H9 (cell line): Measurements from ENCODE around the gene SIGLEC11. TPM values are rescaled to one million over a fixed set of nuclear protein-coding genes. Genes with fewer than 3 reads are reported as not detected.

Experiments
- DNase-seq: peaks from one replicate; pipeline ENCODE4 v3.0.0-alpha.2; 2017
- H2AFZ ChIP-seq: one replicate; pipeline ENCODE4 v1.6.1; 2013; ENCODE audit warnings: mild to moderate bottlenecking, low read length, control low read depth, moderate library complexity
- H2AK5ac ChIP-seq: 2 replicates; pipeline ENCODE4 v1.6.1; 2013; ENCODE audit warnings: low read length, control low read depth, mixed read lengths; ENCODE audit not compliant: insufficient read length
- H2BK120ac ChIP-seq: one replicate; pipeline ENCODE4 v1.6.1; 2013; ENCODE audit warnings: low read depth, mild to moderate bottlenecking, low read length, control low read depth, inconsistent platforms; ENCODE audit not compliant: poor library complexity, severe bottlenecking
- H2BK12ac ChIP-seq: 2 replicates; pipeline ENCODE4 v1.6.1; 2013; ENCODE audit warnings: low read length, control low read depth, mixed read lengths, low read depth; ENCODE audit not compliant: insufficient read length
- H2BK15ac ChIP-seq: 2 replicates; pipeline ENCODE4 v1.6.1; 2013; ENCODE audit warnings: low read depth, low read length, control low read depth
- H2BK20ac ChIP-seq: one replicate; pipeline ENCODE4 v1.6.1; 2013; ENCODE audit warnings: low read depth, mild to moderate bottlenecking, low read length, control low read depth, inconsistent platforms; ENCODE audit not compliant: poor library complexity, severe bottlenecking
- H2BK5ac ChIP-seq: 2 replicates; pipeline ENCODE4 v1.6.1; 2013; ENCODE audit warnings: low read length, control low read depth, mixed read lengths; ENCODE audit not compliant: insufficient read length
- H3K14ac ChIP-seq: 2 replicates; pipeline ENCODE4 v1.6.1; 2013; ENCODE audit warnings: low read length, control low read depth; ENCODE audit not compliant: insufficient read depth
- H3K18ac ChIP-seq: 2 replicates; pipeline ENCODE4 v1.6.1; 2013; ENCODE audit warnings: low read depth, mild to moderate bottlenecking, mixed read lengths, low read length, control low read depth; ENCODE audit not compliant: insufficient read length
- H3K23ac ChIP-seq: 2 replicates; pipeline ENCODE4 v1.6.1; 2013; ENCODE audit warnings: low read length, control low read depth, mixed read lengths, low read depth; ENCODE audit not compliant: insufficient read length
- H3K23me2 ChIP-seq: 2 replicates; pipeline ENCODE4 v1.6.1; 2013; ENCODE audit warnings: low read depth, mild to moderate bottlenecking, mixed read lengths, low read length, control low read depth; ENCODE audit not compliant: insufficient read length, poor library complexity, severe bottlenecking
- H3K27ac ChIP-seq: 2 replicates; pipeline ENCODE4 v1.5.1; 2013; ENCODE audit warnings: low read length, control low read depth, mixed read lengths, low read depth; ENCODE audit not compliant: insufficient read length
- H3K27me3 ChIP-seq: 2 replicates; pipeline ENCODE4 v1.6.1; 2013; ENCODE audit warnings: low read length, control low read depth, inconsistent platforms; ENCODE audit not compliant: insufficient read depth
- H3K4ac ChIP-seq: 2 replicates; pipeline ENCODE4 v1.6.1; 2013; ENCODE audit warnings: low read depth, mild to moderate bottlenecking, control low read depth, inconsistent platforms, low read length, moderate library complexity
- H3K4me1 ChIP-seq: 2 replicates; pipeline ENCODE4 v1.6.1; 2013; ENCODE audit warnings: low read length, control low read depth, inconsistent platforms; ENCODE audit not compliant: insufficient read depth
- H3K4me2 ChIP-seq: 2 replicates; pipeline ENCODE4 v1.6.1; 2013; ENCODE audit warnings: low read length, control low read depth, mixed read lengths; ENCODE audit not compliant: insufficient read length, insufficient read depth
- H3K56ac ChIP-seq: 2 replicates; pipeline ENCODE4 v1.6.1; 2013; ENCODE audit warnings: low read depth, mild to moderate bottlenecking, mixed read lengths, low read length, control low read depth; ENCODE audit not compliant: insufficient read length
- H3K79me1 ChIP-seq: 2 replicates; pipeline ENCODE4 v1.6.1; 2013; ENCODE audit warnings: low read depth, mild to moderate bottlenecking, moderate library complexity, low read length, control low read depth, inconsistent platforms; ENCODE audit not compliant: insufficient read depth, poor library complexity, severe bottlenecking
- H3K79me2 ChIP-seq: 2 replicates; pipeline ENCODE4 v1.6.1; 2013; ENCODE audit warnings: low read length, control low read depth, inconsistent platforms; ENCODE audit not compliant: insufficient read depth
- H3K9ac ChIP-seq: 2 replicates; pipeline ENCODE4 v1.6.1; 2013; ENCODE audit warnings: low read length, control low read depth, mixed read lengths; ENCODE audit not compliant: insufficient read length; ENCODE audit errors: extremely low read depth
- H3K9me3 ChIP-seq: one replicate; pipeline ENCODE4 v1.6.1; 2013; ENCODE audit warnings: low read depth, low read length, inconsistent platforms; ENCODE audit not compliant: control insufficient read depth
- H3T11ph ChIP-seq: one replicate; pipeline ENCODE4 v1.6.1; 2013; ENCODE audit warnings: mild to moderate bottlenecking, low read length, control low read depth, inconsistent platforms
- H4K20me1 ChIP-seq: one replicate; pipeline ENCODE4 v1.6.1; 2013; ENCODE audit not compliant: control insufficient read depth, insufficient read length, insufficient read depth
- H4K5ac ChIP-seq: 2 replicates; pipeline ENCODE4 v1.6.1; 2013; ENCODE audit warnings: low read depth, mild to moderate bottlenecking, mixed read lengths, low read length, control low read depth; ENCODE audit not compliant: insufficient read length
- H4K8ac ChIP-seq: replicated peaks from 2 replicates; pipeline ENCODE4 v1.6.1; 2013; ENCODE audit warnings: low read length, control low read depth, mixed read lengths, low read depth; ENCODE audit not compliant: insufficient read length
- H4K91ac ChIP-seq: 2 replicates; pipeline ENCODE4 v1.6.1; 2013; ENCODE audit warnings: low read depth, mild to moderate bottlenecking, moderate library complexity, mixed read lengths, low read length, control low read depth; ENCODE audit not compliant: insufficient read length
- H3K27ac Mint-ChIP-seq, 3 experiments: 2 replicates in 2 of 3; 3 replicates in 1 of 3; pipeline ENCODE4 v1.8.0; 2020 to 2021; ENCODE audit warnings: mixed read lengths in 3 of 3, mild to moderate bottlenecking in 1 of 3, moderate library complexity in 1 of 3
- H3K27me3 Mint-ChIP-seq: 2 replicates; pipeline ENCODE4 v1.8.0; 2021; ENCODE audit warnings: low read depth, mild to moderate bottlenecking, moderate library complexity, mixed read lengths
- H3K36me3 Mint-ChIP-seq, 3 experiments: 2 replicates in 2 of 3; 3 replicates in 1 of 3; pipeline ENCODE4 v1.8.0; 2020 to 2021; ENCODE audit warnings: low read depth in 3 of 3, mixed read lengths in 3 of 3; ENCODE audit not compliant: insufficient read depth in 1 of 3
- H3K4me1 Mint-ChIP-seq, 2 experiments: 2 replicates each; pipeline ENCODE4 v1.8.0; 2020; ENCODE audit warnings: mixed read lengths in 2 of 2
- H3K4me3 Mint-ChIP-seq, 2 experiments: 2 replicates in 1 of 2; 3 replicates in 1 of 2; pipeline ENCODE4 v1.8.0; 2020 to 2021; ENCODE audit warnings: mild to moderate bottlenecking in 2 of 2, mixed read lengths in 2 of 2, moderate library complexity in 1 of 2
- H3K9me3 Mint-ChIP-seq, 2 experiments: 2 replicates in 1 of 2; 3 replicates in 1 of 2; pipeline ENCODE4 v1.8.0; 2020; ENCODE audit warnings: mild to moderate bottlenecking in 2 of 2, mixed read lengths in 2 of 2, moderate library complexity in 1 of 2
- CTCF ChIP-seq: fragments of 200-600 bp; sonication (generic); conservative IDR thresholded peaks from 3 replicates; pipeline ENCODE4 v1.8.0; 2021; ENCODE audit warnings: antibody characterized with exemption, mild to moderate bottlenecking
- WGBS: extraction: QIAGEN DNeasy Blood & Tissue Kit; methylation state at CpG from one replicate; pipeline ENCODE4 v1.1.7; 2013; ENCODE audit warnings: missing lambda C conversion rate, low lambda C conversion rate, mixed read lengths; ENCODE audit not compliant: insufficient read length; ENCODE audit errors: extremely low coverage; 5-methylcytosine and 5-hydroxymethylcytosine counted together
- total RNA-seq: library from RNA; stranded (reverse); gene quantifications from 2 replicates; pipeline ENCODE4 v1.2.1, GENCODE V29; 2021

SIGLEC11 gene
- total RNA-seq, 1 experiment from 2014 or later = not detected

GRCh38 chr19:49972841-49973240 lies 11.9 kb upstream of the SIGLEC11 start:
- no peak overlapping the region for H3K4ac ChIP-seq
- H3K18ac ChIP-seq = no peak overlapping the region
- H2BK12ac ChIP-seq = no peak overlapping the region
- H3K14ac ChIP-seq = no peak overlapping the region
- no peak for TF ChIP-seq CTCF
- Mint-ChIP-seq H3K9me3 (no peaks in the 10 kb centered on the region), H3K4me1 (no peaks in the 10 kb centered on the region), H3K27ac (no peak overlapping the region), H3K4me3 (no peak overlapping the region), H3K36me3 (0 out of 7 replicates have a peak, but pooled peaks cover 0 to 3% (median 0%) of the 10 kb centered on the region in 3 experiments), H3K27me3 (peaks cover 8% of the 10 kb centered on the region)
- H3K9ac ChIP-seq = no peak overlapping the region
- H2BK20ac ChIP-seq = no peak overlapping the region
- no peak overlapping the region for H4K5ac ChIP-seq
- H3K4me1 ChIP-seq = no peaks in the 10 kb centered on the region
- WGBS = no CpG with 5 or more reads among the region's 6 CpGs
- H3K23ac ChIP-seq = no peak overlapping the region
- H2BK5ac ChIP-seq = no peak overlapping the region
- no peak overlapping the region for H3K27ac ChIP-seq
- no peaks in the 10 kb centered on the region for H3K23me2 ChIP-seq
- no peak overlapping the region for H2AFZ ChIP-seq
- no peak overlapping the region for H4K8ac ChIP-seq
- no peak overlapping the region for H3T11ph ChIP-seq
- H4K91ac ChIP-seq = no peak overlapping the region
- H2BK15ac ChIP-seq = no peak overlapping the region
- peaks cover 3% of the 10 kb centered on the region for H4K20me1 ChIP-seq
- no peak overlapping the region for H2BK120ac ChIP-seq
- no peaks in the 10 kb centered on the region for H3K27me3 ChIP-seq
- no peak overlapping the region for H3K4me2 ChIP-seq
- no peak for DNase-seq
- no peak overlapping the region for H2AK5ac ChIP-seq
- H3K9me3 ChIP-seq = no peaks in the 10 kb centered on the region
- H3K79me2 ChIP-seq = no peaks in the 10 kb centered on the region
- H3K79me1 ChIP-seq = no peaks in the 10 kb centered on the region
- no peak overlapping the region for H3K56ac ChIP-seq
